GM12878 (cell line): Measurements from ENCODE around the gene C1GALT1C1L. TPM values are rescaled to one million over a fixed set of nuclear protein-coding genes. Genes with fewer than 3 reads are reported as not detected.

Source experiments
- ATAC-seq: fragments of 200-7000 bp; cut with Tn5 transposase; 3 replicates; pipeline ENCODE4 v1.9.1; 2020; ENCODE audit warnings: mild to moderate bottlenecking, moderate library complexity
- BruUV-seq: library from RNA; stranded (reverse); fragments of 400-500 nt; replicated peaks from 2 replicates; lab custom pipeline; 2021; lab: Mats Ljungman, UMichigan
- CTCF ChIA-PET: fragments of 300-600 bp; sonication (Branson Sonifier 250); formaldehyde crosslinking; extraction: SDS; loops from one replicate; lab custom pipeline; 2021; ENCODE audit warnings: inconsistent platforms; lab: Yijun Ruan, JAX
- POLR2A ChIA-PET: fragments of 350-600 bp; formaldehyde crosslinking; extraction: SDS; loops from one replicate; lab custom pipeline; 2021; ENCODE audit warnings: inconsistent platforms; lab: Charles Lee
- RAD21 ChIA-PET: fragments of 300-600 bp; sonication (Branson Sonifier 250); formaldehyde crosslinking; loops from one replicate; lab custom pipeline; 2023; ENCODE audit warnings: antibody characterized with exemption; ENCODE audit not compliant: unreplicated experiment; lab: Charles Lee
- SMC1A ChIA-PET: fragments of 300-600 bp; sonication (Branson Sonifier 250); formaldehyde crosslinking; loops from one replicate; lab custom pipeline; 2023; ENCODE audit not compliant: unreplicated experiment, uncharacterized antibody; lab: Charles Lee
- DNase-seq: peaks from one replicate; pipeline ENCODE4 v3.0.0-alpha.2; 2011; ENCODE audit warnings: low read depth, low spot score
- FAIRE-seq: peaks from 3 replicates; lab custom pipeline; 2011; peaks lifted over from hg19 to GRCh38; lab: Jason Lieb, UNC
- H2AFZ ChIP-seq: 2 replicates; pipeline ENCODE4 v1.6.0; 2011; ENCODE audit warnings: low read depth, low read length, control low read depth; ENCODE audit not compliant: control insufficient read depth
- H3K27ac ChIP-seq: 2 replicates; pipeline ENCODE4 v1.5.1; 2011; ENCODE audit warnings: control low read depth; ENCODE audit not compliant: control insufficient read depth, insufficient read depth
- H3K27me3 ChIP-seq, 2 experiments: replicated peaks in 1 of 2; 2 replicates each; pipeline versions ENCODE4 v1.6.0 to v1.6.1; 2011; ENCODE audit warnings: low read length in 1 of 2; ENCODE audit not compliant: control insufficient read depth in 2 of 2, insufficient read depth in 2 of 2
- H3K36me3 ChIP-seq, 2 experiments: 2 replicates each; pipeline ENCODE4 v1.5.1; 2011; ENCODE audit warnings: low read length in 1 of 2; ENCODE audit not compliant: control insufficient read depth in 2 of 2, insufficient read depth in 2 of 2
- H3K4me1 ChIP-seq: 2 replicates; pipeline ENCODE4 v1.6.1; 2011; ENCODE audit warnings: mild to moderate bottlenecking, low read length, moderate library complexity, mixed read lengths; ENCODE audit not compliant: control insufficient read depth, insufficient read depth
- H3K4me2 ChIP-seq: 2 replicates; pipeline ENCODE4 v1.6.0; 2011; ENCODE audit warnings: control low read depth; ENCODE audit not compliant: control insufficient read depth, insufficient read depth
- H3K4me3 ChIP-seq: fragments of 200-600 bp; sonication (generic); 2 replicates; pipeline ENCODE4 v1.5.1; 2016
- H3K79me2 ChIP-seq: 2 replicates; pipeline ENCODE4 v1.6.0; 2011; ENCODE audit warnings: low read length; ENCODE audit not compliant: control insufficient read depth, insufficient read depth
- H3K9ac ChIP-seq: 2 replicates; pipeline ENCODE4 v1.8.0; 2011; ENCODE audit warnings: low read length, control low read depth, mixed read lengths; ENCODE audit not compliant: control insufficient read depth, insufficient read depth
- H3K9me3 ChIP-seq: replicated peaks from 3 replicates; pipeline ENCODE4 v1.5.1; 2011; ENCODE audit warnings: mild to moderate bottlenecking, low read length; ENCODE audit not compliant: control insufficient read depth, insufficient read depth
- H4K20me1 ChIP-seq: 2 replicates; pipeline ENCODE4 v1.6.0; 2011; ENCODE audit not compliant: control insufficient read depth, insufficient read depth
- BCLAF1 ChIP-seq: fragments of 450-650 bp; IDR thresholded peaks from 2 replicates; pipeline ENCODE4 v1.6.1; 2017; ENCODE audit warnings: antibody characterized with exemption, mild to moderate bottlenecking, moderate library complexity
- CHD2 ChIP-seq: IDR thresholded peaks from 2 replicates; pipeline ENCODE4 v1.6.1; 2011; ENCODE audit warnings: low read depth, low read length, improper control_type of control experiment, borderline replicate concordance
- CREB1 ChIP-seq: IDR thresholded peaks from 2 replicates; pipeline ENCODE4 v1.6.1; 2012; ENCODE audit warnings: low read depth, mild to moderate bottlenecking, inconsistent platforms
- DPF2 ChIP-seq: fragments of 450-650 bp; IDR thresholded peaks from 2 replicates; pipeline ENCODE4 v1.6.1; 2017; ENCODE audit warnings: mild to moderate bottlenecking
- FOS ChIP-seq: IDR thresholded peaks from 3 replicates; pipeline ENCODE4 v1.6.1; 2011; ENCODE audit warnings: borderline replicate concordance; ENCODE audit not compliant: insufficient read length; ENCODE audit errors: extremely low read depth
- IRF3 ChIP-seq: fragments of 450-650 bp; IDR thresholded peaks from 2 replicates; pipeline ENCODE4 v1.6.1; 2014; ENCODE audit warnings: mild to moderate bottlenecking
- NFYB ChIP-seq: IDR thresholded peaks from 2 replicates; pipeline ENCODE4 v1.6.1; 2011; ENCODE audit warnings: low read depth, mild to moderate bottlenecking, low read length, improper control_type of control experiment, moderate library complexity; ENCODE audit not compliant: insufficient read depth
- NR2C2 ChIP-seq: IDR thresholded peaks from 2 replicates; pipeline ENCODE4 v1.6.1; 2011; ENCODE audit warnings: borderline replicate concordance, low read depth; ENCODE audit not compliant: control insufficient read depth, insufficient read length
- PBX3 ChIP-seq: IDR thresholded peaks from 2 replicates; pipeline ENCODE4 v1.6.1; 2011; ENCODE audit warnings: mild to moderate bottlenecking, low read depth, low read length, moderate library complexity; ENCODE audit not compliant: insufficient replicate concordance
- PKNOX1 ChIP-seq: fragments of 450-650 bp; IDR thresholded peaks from 2 replicates; pipeline ENCODE4 v1.6.1; 2016; ENCODE audit warnings: mild to moderate bottlenecking
- SP1 ChIP-seq: IDR thresholded peaks from one replicate; pipeline ENCODE4 v1.6.1; 2011; ENCODE audit warnings: low read depth, low read length
- WGBS: methylation state at CpG from one replicate; pipeline ENCODE4 v1.1.6; 2016; ENCODE audit warnings: low lambda C conversion rate; ENCODE audit not compliant: insufficient replicate concordance, insufficient coverage; ENCODE audit errors: missing lambda C conversion rate; 5-methylcytosine and 5-hydroxymethylcytosine counted together
- in situ Hi-C: fragments of 300-500 bp; cut with MboI; formaldehyde crosslinking; loops from 9 replicates; pipeline ENCODE4 v1.14.3; 2018; ENCODE audit warnings: mixed read lengths
- intact Hi-C: fragments of 100-400 bp; cut with micrococcal nuclease; formaldehyde crosslinking; loops from one replicate; pipeline ENCODE4 v1.14.2; 2022; ENCODE audit not compliant: unreplicated experiment
- polyA plus RNA-seq, 11 experiments: library from polyadenylated mRNA; depleted of rRNA in 4 of 11; unstranded in 6 of 11; stranded (reverse) in 5 of 11; fragments of >200 nt; fragmentation: Nextera tagmentation in 4 of 11; fragmentation: Illumina TruSeq in 1 of 11; extraction: Ambion mirVana in 4 of 11; extraction: Trizol in 1 of 11; gene quantifications; 1 replicate in 1 of 11; 2 replicates in 10 of 11; pipeline versions ENCODE4 v1.2.1 to v1.2.3, GENCODE V29; 2011 to 2016; ENCODE audit warnings: inconsistent platforms in 2 of 11, missing spikeins in 2 of 11, low read depth in 1 of 11
- total RNA-seq, 4 experiments: library from RNA; depleted of rRNA in 3 of 4; stranded (reverse); fragments of >200 nt in 3 of 4; fragmentation: Illumina TruSeq in 1 of 4; extraction: Trizol in 1 of 4; gene quantifications; 2 replicates each; pipeline versions ENCODE4 v1.2.1 to v1.2.3, GENCODE V29; 2013 to 2021

C1GALT1C1L gene
- total and polyA plus RNA-seq, 10 of the 15 experiments (the other 5 are each of a cell fraction or from before 2014, with no cell fraction given), result not detected

- ATAC-seq, result peak; percentile 100
- no peak for FAIRE-seq
- no peaks in the 10 kb centered on the region; the same call in 1 of the 3 replicates for H3K9me3 ChIP-seq
- H4K20me1 ChIP-seq, result no peaks in the 10 kb centered on the region
- H2AFZ ChIP-seq, result peak within 1 kb of the TSS; percentile 63
- no peaks in the 10 kb centered on the region for H3K36me3 ChIP-seq
- in situ Hi-C loops (no loop called here), intact Hi-C loops (no loop called here)
- TF ChIP-seq FOS (peak; percentile 21), CREB1 (peak; percentile 65; the same call in 1 of the 2 replicates), CHD2 (peak; percentile 58; the same call in 1 of the 2 replicates), DPF2 (peak; percentile 76), PBX3 (peak; percentile 97), BCLAF1 (no peak), NR2C2 (no peak), SP1 (peak; percentile 92), PKNOX1 (peak; percentile 98), NFYB (peak; percentile 93), IRF3 (0 out of 2 replicates have a peak, but pooled peaks have one; percentile 41)
- no peaks in the 10 kb centered on the region for H3K79me2 ChIP-seq
- H3K4me1 ChIP-seq, result no peaks in the 10 kb centered on the region
- POLR2A ChIA-PET, result no interaction called here
- H3K27ac ChIP-seq, result no peak within 1 kb of the TSS
- SMC1A ChIA-PET, result no interaction called here
- CTCF ChIA-PET, result no interaction called here
- peak; percentile 19 for DNase-seq
- peak within 1 kb of the TSS; percentile 61 for H3K4me3 ChIP-seq
- 12% methylated on average over 62 of the region's 75 CpGs for WGBS
- RAD21 ChIA-PET, result no interaction called here
- H3K27me3 ChIP-seq, result peaks cover 0 to 10% of the 10 kb centered on the region in 2 experiments
- peak within 1 kb of the TSS; percentile 17 for H3K4me2 ChIP-seq
- BruUV-seq, result no TSS peak
- H3K9ac ChIP-seq, result no peak within 1 kb of the TSS
Measured at GRCh38 chr2:43637030-43637803, 39.0 kb downstream of the C1GALT1C1L start, which contains the start of gene PLEKHH2. TSS of gene PLEKHH2 (plus strand) at chr2:43637260. CDS start at chr2:43644674, 7,414 bp downstream.
